ENCODE data around the gene PJA1. TPM values are rescaled to one million over a fixed set of nuclear protein-coding genes. Genes with fewer than 3 reads are reported as not detected.

The PJA1 gene
- total RNA-seq, 1 donor from 2014 or later: 21.4 TPM

DNA sequence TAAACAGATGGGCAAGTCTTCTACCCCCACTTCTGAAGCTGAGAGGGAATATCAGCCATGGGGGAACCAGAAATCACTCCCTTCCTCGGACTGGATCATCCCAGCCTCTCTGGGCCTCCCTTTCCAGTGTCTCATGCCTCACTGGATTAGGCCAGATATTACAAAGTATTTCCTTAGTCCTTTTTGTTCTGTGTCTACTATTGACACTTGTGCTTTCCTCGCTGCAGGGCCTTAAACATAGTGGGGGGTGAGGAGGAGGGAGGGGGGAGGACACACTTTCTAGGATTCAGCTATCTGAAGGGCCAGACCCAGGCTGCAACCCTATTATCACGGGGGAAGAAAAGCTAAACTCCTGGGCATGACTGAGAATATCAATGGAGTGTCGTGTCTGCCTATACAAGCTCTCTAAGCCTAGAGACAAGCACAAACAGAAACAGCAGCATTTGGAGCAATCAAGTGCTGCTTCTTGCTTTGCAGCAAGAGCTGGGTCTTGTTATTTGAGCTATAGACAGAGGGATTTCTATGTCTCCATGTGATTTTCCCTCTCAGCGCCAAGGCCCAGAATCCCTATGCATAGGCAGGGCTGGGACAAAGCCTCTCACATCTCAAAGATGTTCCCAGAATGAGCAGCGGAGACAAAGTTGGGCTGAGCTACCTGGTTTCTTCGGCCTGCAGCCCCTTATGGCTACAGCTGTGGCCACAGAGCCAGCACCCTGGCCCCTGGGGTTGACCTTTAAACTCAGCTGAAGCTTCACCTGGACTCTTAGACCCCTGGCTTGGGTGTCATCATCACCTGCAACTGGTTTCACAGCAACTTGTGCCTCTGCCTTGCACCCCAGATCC lies 20.2 kb downstream of the PJA1 start:
- no peak for DNase-seq (ENCODE audit: low read depth)

DNA sequence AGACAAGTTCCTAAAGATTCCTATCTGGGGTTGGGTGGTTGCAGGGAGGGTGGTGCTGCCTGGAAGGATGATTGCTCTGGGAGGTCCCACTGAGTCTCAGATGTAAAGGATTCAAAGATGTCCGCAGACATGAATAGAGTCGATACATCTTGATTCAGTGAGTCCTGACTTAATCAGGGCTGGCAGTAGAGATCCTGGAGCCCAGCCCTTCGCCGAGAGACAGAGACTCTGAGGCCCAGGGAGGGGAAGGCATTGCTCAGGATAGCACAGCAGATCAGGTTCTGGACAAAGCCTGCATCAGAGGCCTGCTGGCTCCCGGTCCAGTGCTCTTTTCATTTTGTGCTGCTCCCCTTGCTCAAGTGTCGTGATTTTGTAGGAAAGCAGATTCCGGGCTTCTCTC lies 21.7 kb downstream of the PJA1 start:
- no peak for DNase-seq (ENCODE audit: low read depth)

DNA sequence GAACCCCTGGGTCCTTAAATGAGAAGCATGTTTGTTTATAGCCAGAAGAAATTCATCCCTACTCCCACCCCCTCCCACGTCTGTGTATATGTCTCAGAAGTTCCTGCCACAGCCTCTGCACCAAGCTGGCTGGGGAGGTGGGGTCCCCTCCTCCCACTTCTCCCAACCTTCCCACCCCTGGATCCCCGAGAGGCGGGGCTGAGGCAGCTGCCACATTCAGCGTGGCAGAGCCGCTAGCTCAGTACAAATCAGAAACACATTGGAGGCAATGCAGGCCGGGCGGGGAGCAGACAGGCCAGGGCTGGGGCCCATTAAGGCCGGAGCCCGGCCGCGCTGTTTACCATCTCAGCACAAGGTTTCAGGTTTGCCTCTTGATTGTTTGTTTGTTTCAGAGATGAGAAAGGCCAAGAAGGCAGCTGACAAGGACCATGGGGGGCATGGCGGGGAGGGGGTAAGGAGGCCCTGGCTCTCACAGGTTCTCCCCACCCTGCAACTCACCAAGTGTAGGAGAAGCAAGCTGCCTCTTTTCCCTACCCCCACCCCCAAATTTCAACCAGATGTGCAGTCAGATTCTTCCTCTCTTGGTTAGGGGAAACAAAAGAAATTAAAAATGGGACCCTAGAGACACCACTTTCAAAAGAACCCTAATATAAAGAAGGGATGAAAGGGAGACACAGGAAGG lies 22.3 kb downstream of the PJA1 start:
- no peak for DNase-seq (ENCODE audit: low read depth)

DNA sequence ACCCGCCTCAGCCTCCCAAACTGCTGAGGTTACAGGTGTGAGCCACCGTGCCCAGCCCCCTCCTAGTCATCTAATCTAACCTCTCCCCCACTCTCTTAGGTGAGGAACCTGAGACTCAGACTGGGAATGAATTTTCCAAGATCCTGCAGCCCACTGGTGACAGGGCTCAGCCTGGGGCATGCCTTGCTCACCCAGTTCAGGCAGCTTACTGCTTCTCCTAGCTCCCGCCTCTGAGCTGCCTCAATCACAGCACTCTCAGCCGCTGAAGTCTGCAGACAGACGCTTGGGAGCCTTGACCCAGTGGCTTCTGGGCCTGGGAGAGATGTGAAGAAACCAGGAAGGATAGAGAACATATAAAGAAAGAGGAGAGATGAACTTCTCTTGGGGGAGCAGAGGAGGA lies 24.4 kb downstream of the PJA1 start:
- no peak for DNase-seq (ENCODE audit: low read depth)

DNA sequence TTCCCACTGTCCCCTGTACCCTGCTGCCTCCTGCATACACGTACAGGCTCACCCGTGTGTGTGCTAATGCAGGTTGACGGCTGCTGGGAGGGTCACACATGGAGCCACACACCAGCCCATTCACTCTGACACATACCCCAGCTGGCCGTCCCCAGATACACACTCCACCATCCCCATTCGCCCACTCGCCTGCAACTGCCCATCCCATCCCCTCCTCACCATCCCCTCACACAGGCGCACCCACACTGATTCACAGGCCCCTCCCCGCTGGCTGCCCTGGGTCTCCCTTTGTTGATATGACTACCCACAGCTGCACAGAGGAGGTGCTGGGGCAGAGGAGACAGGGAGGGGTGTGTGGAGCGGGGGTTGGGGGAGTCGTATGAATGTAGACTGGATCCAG lies 25.7 kb downstream of the PJA1 start:
- no peak for DNase-seq (ENCODE audit: low read depth)

DNA sequence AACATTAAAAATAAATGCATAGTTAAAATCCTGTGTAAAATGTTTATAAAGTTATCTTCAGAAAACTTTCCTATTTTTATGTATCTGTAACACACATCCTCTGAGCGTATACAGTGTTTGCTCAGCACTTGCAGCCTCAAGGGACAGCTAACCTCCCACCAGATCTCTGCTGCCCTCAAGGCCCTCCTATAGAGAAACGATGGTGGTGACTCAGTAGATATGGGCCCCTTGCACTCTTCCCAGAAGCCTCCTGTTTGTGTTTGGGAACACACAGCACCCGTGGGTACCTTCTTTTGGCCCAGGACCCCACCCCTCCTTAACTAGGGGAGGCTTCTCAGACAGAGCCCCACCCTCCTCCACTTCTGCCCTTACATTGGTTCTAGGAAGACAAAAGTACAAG lies 26.7 kb downstream of the PJA1 start:
- DNase-seq (ENCODE audit: low read depth): no peak

DNA sequence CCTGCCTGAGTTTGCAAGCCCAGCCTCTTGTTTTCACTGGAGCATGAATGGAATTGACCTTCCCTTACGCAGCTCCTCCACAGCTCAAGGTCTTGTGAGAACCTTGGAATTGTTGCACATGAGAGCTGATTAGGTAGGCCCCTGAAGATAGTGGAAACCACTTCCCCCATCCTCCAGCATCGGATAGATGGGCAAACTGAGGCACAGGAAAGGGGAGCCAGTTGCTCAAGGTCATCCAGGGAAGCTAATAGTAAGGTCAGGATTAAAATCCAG lies 27.2 kb downstream of the PJA1 start:
- DNase-seq (ENCODE audit: low read depth): no peak

DNA sequence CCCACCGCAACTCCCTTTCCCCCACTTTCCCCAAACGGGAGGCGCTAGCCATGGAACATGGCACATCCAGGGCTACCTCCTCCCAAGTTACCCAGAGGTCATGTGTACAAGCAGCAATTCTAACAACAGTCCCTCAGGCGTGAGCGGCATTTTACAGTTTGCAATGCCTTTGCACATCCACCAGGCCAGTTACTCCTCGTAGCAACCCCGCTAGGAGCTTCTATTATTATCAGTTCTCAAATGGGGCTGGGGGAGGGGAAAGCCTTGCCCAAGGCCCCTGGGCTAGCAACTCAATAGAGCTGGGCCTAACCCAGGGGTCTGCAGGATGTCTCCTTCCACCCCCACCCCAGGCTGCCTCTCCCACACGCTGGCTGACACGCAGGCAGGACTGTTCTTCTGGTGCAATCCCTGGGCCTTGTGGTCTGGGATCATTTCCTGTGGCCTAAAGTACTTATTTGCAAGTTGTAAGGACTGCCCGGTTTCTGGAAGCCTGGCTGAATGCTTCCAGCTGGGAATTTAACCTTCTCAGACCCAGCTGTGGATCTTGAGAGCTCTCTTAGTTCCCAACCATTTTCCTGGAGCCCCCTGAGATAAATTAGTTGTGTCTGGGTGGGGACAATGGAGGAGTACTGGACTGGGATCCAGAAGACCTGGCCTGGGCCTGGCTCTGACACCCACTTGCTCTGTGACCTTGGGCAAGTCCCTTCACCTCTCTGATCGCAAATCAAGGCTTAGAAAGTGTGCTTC lies 27.7 kb downstream of the PJA1 start:
- no peak for DNase-seq (ENCODE audit: low read depth)

DNA sequence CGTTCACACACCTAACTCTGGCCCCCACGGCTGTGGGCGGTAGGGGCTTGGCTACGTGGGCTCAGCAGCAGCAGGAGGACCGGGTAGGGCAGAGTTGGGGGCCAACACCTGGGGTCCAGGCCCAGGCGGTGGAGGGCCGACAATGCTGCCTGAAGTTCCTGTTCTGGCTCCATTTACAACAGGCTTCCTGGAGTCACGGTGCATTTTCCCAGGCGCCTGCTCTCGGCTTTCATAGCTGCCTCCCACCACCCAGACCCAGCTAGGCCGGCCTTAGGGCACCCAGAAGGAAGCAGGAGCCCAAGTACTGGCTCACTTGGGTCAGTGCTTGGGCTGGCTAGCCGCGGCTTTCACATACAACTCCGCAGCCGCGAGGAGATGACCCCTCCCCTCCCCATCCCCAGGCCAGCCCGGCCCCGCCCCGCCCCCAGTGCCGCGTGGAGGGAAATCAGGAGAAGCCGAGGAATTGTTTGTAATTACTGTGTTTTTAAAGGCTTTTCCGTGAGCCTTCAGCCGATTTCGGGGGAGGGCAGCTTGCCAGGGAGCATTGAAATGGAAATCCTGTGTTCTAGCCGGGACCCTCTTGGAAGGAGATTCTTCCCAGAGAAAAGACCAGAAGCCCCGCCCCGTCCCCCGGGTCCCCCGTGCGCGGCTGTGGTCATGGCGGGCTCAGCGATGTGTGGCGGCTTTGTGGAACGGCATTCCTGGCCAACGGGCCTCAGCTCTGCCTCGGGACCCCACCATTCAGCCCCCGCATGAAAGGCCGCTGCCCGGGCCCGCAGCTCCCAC lies 28.5 kb downstream of the PJA1 start:
- no peak for DNase-seq (ENCODE audit: low read depth)

DNA sequence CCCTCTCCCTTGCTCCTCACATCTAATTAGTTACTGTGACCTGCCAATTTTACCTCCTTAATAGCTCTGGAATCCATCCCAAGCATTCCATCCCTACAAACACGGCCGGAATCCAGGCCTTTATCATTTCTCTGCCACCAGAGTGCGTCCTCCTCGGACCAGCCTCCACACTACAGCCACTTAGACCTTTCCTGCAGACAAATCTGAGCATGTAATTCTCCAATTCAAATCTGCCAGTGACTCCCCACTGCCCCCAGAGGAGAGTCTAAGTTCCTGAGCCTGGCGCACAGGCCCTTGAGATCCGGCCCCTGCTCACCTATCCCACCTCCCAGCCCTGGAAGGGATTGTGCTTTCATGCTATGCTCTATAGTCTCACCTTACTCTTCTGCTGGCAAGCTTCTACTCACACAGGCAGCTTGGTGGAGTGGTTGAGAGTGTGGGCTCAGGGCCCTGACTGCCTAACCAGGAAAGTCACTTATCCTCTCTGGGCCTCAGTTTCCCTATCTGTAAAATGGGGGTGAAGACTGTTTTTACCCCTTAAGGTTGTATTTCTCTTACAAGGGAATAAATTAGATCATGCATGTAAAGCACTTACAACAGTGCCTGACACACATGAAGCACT lies 31.2 kb downstream of the PJA1 start:
- peak; percentile 32 for DNase-seq (ENCODE audit: low read depth)

DNA sequence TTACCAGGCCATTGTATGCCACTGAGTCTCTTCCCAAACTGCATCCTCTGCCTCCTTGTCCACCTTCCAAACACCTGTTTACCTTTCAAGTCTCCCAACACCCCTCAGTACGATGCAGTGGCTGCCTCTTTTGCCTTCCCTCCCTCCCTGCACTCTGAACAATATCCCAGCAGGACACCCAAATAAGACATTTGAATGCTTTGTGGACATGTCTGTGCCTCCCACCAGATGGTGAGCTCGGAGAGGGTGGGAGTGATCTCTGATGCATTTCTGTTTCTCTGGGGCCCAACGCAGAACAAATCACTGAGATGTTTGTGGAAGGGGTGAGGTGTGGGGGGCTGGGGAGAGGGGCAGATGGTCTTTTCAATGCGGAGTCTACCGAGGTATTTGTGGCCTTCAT lies 33.4 kb downstream of the PJA1 start:
- no peak for DNase-seq (ENCODE audit: low read depth)

DNA sequence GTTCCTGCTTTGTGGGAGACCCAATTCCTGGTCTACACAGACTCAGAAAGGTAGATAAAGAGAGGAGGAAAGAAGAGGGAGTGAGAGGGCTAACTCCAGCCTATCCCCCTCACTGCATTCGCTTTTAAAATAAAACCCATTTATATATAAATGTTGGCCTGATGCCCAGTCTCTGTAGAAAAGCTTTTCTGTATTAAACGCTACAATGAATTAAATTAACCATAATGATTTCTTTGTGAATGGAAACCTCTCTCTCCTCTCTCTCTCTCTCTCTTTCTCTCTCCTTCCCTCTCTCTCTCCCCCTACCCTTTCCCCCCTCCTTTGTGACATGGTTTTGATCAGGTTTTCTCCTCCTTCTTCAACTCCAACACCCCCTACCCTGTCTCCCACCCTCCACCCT lies 34.8 kb downstream of the PJA1 start:
- DNase-seq (ENCODE audit: low read depth): no peak

DNA sequence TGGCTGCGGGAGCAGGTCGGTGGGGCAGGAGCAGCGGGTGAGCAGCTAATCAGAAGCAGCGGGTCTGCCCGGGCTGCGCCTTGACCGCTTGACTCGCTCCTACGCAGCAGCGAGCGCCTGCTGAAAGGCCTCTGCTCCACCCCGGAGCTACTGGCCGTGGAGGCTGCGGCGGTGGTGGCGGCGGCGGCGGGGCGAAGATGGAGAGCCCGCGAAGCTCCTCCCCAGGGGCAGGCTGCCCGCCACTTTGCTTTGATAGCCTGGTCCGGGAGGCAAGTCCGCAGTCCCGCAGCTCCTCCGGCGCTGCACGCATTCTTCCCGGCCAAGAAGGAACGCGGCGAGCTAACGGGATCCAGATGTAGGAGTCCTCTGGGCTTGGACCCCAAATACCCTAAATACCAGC lies 36.7 kb downstream of the PJA1 start:
- no peak for DNase-seq (ENCODE audit: low read depth)

DNA sequence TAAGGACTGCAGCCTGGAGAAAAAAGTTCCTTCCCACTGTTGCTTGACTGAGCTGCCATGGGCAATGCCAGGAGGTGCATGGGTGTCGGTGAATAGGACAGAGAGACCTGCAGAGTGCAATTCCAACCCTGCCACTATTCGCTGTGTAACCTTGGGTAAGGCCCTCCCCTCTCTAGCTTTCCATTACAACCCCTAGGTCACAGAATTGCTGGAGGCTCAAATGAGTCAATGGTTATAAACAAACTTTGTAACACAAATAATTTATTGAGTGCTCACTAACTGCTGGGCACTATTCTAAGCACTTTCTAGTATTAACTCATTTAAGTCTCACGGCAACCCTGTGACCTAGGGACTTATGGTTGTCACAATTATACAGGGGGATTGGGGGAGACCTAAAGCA lies 37.8 kb downstream of the PJA1 start:
- no peak for DNase-seq (ENCODE audit: low read depth)

DNA sequence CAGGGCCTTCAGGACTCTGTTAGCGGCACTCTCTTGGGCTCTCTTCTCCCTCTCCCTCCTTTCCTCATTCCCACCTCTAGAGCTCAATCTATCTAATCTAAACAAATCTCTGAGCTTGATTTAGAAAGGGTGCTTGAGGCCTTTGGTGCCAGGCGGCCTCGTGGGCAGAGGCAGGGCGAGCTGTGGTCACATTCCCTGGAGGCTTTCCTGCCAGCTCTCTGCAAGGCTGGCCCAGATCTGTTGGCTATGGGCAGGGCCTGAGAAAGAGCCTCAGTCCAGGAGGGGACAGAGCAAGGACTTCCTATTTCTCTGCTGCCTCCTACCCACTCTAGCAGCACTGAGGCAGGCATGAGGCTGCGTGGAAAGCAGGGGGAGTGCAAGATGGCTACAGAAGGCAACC lies 38.6 kb downstream of the PJA1 start:
- peak; percentile 38 for DNase-seq (ENCODE audit: low read depth)

DNA sequence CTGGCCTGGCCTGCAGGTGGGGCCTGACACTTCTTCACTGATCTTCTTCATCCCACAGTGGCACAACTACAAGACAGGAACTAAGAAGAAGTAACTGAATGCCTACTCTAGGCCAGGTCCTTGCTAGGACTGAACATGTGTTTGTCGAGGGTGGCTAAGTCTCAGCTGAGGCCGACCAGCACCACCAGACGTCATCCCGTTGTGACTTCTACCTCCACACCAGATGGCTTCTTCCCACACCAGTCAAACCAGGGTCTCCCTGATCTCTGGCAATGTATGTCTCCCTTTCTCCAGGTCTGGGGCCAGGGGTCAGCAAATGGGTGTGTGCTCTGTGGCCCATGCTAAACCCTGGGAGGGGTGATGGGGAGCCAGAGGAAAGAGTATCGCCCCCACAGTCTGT lies 40.2 kb downstream of the PJA1 start:
- no peak for DNase-seq (ENCODE audit: low read depth)

DNA sequence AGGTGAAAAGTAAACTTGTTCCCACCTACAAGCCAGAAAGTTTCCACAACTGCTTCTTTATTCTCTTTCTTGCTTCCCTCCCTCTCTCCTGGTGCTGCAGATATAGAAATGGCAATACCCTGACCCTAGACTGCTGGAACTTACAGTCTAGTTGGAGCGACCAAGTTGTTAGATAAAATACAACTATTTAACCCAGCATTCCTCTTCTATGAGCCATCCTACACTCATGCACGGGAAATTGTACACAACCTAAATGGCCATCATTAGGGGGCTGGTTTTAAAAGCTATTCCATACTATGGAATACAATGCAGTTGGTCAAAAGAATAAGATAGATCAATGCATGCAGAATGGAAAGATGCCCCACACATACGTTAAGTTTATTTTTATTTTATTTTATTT lies 41.1 kb downstream of the PJA1 start:
- no peak for DNase-seq (ENCODE audit: low read depth)

DNA sequence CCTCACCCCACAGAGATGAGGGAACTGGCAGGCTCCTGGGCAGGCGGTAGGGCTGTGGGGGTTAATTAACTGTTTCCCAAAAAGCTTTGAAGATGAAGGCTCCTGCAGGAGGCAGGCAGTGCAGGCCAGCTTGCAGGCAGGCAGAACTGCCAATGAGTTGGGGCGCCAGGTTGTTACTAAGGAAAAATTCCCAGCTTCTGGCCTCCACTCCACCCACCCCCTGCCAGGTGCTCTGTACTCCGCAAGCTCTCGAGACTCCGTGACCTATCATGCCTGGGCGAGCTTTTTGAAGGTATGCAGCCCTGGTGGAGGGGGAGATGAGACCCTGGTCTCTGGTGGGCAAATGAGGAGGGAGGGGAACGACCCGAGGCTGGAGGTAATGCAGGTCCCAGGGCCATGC lies 41.8 kb downstream of the PJA1 start:
- no peak for DNase-seq (ENCODE audit: low read depth)

DNA sequence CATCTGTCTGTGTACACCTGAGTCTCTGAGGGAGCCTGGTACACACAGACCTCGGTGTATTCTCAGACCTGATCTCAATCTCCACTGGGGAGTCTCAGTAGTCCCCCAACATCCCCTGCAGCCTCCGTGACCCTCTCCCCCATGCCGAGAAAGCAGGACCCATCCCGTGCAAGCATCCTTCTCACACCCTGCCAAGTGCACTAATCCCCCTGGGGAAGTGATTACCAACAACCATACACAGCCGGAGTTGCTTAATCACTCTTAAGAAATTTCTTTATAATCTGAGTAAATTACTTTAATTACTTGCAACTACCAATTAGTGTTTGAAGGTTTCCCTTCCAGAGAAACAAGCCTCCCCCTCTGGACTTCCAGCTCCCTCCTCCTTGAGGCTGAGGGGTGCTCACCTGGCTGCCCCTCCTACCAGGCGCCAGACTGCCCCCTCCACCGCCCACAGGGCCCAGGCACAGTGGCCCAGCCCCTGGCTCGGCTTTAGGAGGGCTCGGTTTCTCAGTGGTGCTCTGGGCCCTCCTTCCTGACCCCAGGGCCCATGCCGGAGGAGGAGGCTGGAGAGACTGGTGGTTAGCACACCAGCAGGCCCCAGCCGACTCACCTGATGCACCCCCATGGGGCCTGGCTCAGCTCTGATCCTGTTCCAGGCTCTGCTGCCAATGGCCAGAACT lies 43.8 kb downstream of the PJA1 start:
- DNase-seq (ENCODE audit: low read depth): no peak

DNA sequence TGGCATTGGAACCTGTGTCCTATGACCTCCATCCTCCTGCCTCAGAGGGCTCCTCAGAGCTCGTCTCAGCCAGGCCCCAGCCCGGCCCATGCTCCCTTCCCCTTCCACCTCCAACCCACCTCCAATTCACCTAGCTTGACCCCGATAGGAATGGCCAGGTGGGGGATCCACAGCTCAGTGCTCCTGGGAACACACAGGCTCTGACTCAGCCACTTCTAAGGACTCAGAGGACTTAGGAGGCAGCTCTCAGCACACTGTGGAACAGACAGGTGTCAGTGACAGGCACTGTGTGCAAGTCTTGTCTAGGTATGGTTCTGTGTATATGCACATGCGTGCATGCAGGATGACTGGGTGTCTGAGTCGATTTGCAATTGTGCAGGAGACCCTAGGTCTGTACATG lies 44.8 kb downstream of the PJA1 start:
- no peak for DNase-seq (ENCODE audit: low read depth)

DNA sequence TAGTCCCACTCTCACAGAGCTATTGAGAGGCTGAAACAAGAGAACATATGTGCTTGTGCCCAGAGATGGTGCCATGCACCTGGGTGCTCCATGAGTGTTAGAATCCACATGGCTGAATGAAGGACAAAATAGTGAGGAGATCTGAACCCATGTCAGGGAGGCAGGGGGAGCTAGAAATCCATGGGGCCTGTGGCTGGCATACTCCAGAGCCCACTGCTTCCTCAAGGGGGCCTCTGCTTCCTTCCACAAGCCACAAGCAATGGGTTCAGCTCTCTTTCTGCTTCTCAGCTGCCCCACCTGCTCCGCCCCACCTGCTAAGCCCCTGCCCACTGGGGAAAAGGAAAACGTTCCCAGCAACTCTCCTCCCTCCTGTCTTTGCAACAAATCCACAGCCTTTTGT lies 46.1 kb downstream of the PJA1 start:
- no peak for DNase-seq (ENCODE audit: low read depth)

Measured in myocyte (in vitro differentiated cells).